GM19238 (cell line): ENCODE results near the gene TXNDC15.
A peak's percentile ranks its signal among the peaks of the same experiment; 100 is the strongest.
"Not testable (repeated sequence)": the region's sequence is repeated elsewhere in the genome, so short reads cannot be mapped to it uniquely, and the experiment has no call there.

ENCODE experiments used
- DNase-seq: peaks from one replicate; pipeline ENCODE4 v3.0.0; 2011; ENCODE audit warnings: low spot score; ENCODE audit not compliant: insufficient read length

The TXNDC15 gene

GRCh38 chr5:134878403-134878802, 4.2 kb downstream of the TXNDC15 start:
- no peak for DNase-seq

- no peak for DNase-seq
These were observed 5.3 kb downstream of the TXNDC15 start for GRCh38 chr5:134879456-134879855.

GRCh38 chr5:134880937-134881336, 6.8 kb downstream of the TXNDC15 start:
- DNase-seq = not testable (repeated sequence)

DNA sequence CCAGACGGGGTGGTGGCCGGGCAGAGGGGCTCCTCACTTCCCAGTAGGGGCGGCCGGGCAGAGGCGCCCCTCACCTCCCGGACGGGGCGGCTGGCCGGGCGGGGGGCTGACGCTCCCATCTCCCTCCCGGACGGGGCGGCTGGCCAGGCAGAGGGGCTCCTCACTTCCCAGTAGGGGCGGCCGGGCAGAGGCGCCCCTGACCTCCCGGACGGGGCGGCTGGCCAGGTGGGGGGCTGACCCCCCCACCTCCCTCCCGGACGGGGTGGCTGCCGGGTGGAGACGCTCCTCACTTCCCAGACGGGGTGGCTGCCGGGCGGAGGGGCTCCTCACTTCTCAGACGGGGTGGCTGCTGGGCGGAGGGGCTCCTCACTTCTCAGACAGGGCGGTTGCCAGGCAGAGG, 7.5 kb downstream of the TXNDC15 start:
- not testable (repeated sequence) for DNase-seq

DNA sequence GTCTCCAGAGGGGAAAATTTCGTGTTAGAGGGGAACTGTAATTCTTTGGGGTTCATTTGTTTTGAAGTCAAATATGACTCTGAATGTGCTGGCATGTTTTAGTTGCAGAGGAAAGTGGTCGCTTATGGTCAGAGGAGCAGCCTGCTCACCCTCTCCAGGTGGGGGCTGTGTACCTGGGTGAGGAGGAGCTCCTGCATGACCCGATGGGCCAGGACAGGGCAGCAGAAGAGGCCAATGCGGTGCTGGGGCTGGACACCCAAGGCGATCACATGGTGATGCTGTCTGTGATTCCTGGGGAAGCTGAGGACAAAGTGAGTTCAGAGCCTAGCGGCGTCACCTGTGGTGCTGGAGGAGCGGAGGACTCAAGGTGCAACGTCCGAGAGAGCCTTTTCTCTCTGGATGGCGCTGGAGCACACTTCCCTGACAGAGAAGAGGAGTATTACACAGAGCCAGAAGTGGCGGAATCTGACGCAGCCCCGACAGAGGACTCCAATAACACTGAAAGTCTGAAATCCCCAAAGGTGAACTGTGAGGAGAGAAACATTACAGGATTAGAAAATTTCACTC, 13.5 kb downstream of the TXNDC15 start:
- DNase-seq = no peak

GRCh38 chr5:134889335-134889734, 15.2 kb downstream of the TXNDC15 start:
- no peak for DNase-seq

DNA sequence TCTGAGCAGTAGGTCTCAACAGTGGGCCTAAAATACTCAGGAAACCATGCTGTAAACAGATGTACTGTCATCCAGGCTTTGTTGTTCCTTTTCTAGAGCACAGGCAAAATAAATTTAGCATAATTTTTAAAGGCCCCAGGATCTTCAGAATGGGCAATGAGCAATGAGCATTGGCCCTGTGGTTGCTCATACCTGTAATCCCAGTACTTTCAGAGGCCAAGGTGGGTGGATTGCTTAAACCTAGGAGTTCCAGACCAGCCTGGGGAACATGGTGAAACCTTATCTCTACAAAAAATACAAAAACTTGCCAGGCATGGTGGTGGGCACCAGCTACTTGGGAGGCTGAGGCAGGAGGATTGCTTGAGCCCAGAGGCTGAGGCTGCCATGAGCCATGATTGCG, 17.3 kb downstream of the TXNDC15 start:
- DNase-seq = no peak

DNA sequence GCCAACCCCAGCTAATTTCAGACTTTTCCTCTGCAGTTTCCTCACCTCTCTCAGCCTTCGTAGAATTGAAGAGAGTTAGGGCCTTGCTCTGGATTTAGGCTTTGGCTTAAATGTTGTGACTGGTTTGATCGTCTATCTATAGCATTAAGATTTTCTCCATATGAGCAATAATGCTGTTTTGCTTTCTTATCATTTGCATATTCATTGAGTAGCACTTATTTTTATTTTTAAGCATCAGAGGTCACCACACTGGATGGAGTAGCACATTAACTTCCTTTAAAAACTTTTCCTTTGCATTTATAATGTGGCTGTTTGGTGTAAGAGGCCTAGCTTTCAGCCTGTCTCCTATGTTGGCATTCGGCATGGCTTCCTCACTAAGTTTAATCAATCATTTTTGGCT, 18.1 kb downstream of the TXNDC15 start:
- no peak for DNase-seq

DNA sequence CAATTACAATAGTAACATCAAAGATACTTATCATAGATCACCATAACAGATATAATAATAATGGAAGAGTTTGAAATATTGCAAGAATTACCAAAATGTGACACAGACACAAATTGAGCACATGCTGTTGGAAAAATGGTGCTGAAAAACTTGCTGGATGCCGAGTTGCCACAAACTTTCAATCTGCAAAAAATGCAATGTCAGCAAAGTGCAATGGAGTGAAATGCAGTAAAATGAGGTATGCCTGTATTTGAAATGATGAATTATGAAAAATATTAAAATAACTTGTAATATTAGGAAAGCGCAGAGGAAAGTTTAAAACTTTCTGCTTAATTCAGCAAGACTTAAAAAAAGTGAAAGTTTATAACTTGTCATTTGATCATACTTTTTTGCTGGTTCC, 18.8 kb downstream of the TXNDC15 start:
- no peak for DNase-seq

DNA sequence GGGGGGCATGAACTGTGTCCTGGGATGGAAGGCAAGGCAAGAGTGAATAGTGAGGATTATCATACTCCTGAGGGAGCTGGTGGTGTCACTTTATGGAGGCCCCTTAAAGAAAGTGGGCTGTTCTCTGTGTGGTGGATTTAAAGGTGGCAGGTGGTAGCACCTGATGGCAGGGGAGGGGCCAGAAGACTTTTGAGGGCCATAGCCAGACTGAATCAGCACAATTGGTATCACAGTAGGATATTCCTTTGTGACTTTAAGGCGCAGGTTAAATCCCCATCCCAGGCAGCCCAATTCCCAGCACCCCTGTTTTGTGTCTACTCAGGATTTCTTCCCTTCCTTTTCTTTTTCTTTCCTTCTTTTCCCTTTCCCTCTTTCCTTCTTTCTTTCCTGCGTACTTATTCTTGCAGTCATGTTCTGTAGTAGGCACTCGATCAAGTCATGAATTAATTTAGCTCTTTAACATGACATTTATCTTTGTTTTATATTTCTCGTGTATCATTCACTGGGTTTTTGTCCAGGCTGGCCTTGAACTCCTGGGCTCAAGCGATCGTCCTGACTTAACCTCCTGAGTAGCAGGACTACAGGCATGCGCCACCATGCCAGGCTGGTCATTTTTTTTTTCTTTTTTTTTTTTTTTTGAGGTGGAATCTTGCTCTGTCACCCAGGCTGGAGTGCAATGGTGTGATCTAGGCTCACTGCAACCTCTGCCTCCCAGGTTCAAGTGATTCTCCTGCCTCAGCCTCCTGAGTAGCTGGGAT, 19.8 kb downstream of the TXNDC15 start:
- DNase-seq = no peak

DNA sequence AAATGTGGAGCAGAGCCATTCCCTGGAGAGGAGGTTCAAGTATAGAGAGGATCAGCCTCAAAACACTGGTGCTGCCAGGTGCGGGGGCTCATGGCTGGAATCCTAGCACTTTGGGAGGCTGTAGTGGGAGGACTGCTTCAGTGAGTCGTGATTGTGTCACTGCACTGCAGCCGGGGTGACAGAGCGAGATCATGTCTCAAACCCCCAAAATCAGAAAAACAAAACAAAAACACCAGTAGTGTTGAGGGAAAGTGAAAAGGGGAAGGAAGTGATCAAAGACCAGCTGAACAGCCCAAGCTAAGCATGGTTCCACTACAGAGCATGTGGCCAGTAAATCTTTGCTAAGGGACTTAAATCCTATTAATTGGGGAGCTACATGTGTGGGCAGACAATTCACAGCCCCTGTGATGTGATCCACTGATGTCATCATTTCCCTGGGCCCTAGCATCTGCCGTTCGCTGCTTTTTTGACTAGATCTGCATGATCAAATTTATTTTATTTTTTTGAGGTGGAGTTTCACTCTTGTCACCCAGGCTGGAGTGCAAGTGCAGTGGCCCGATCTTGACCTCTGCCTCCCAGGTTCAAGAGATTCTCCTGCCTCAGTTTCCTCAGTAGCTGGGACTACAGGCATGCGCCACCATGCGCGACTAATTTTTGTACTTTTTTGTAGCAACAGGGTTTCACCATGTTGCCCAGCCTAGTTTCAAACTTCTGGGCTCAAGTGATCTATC, 28.1 kb downstream of the TXNDC15 start:
- DNase-seq = peak; percentile 19

DNA sequence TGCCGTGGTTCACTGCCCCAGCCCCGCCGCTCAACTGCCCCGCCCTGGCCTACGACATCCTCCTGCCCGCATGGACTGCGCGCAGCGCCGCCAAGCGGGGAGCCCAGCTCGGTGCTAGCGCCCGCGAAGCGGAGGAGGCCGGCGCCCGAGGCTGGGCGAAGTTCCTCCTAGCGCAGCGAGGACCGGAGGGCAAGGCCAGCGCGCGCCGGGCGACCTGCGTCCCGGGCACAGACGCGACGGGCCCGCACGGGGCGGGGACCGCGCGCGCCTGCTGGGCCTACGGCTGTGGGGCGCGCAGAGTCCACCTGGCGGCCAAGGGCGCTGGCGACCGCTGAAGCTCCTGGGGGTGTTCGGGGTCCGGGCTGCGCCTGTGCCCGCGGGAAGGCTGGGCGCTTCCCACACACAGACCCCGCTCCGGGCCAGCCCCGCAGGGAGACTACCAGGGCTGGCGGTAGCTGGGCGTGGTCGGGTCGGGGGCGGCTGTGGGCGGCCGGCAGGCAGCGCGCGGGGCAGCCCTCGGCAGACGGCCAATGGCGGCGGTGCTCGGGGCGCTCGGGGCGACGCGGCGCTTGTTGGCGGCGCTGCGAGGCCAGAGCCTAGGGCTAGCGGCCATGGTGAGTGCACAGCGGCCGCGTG, 30.6 kb downstream of the TXNDC15 start, which contains the start of gene PCBD2:
Gene PCBD2 (plus strand): TSS at position 522 of the 636 bp plus-strand sequence. CDS start 9 bp downstream, at position 531.
- peak; percentile 84 for DNase-seq

- DNase-seq = peak; percentile 29
These were observed 31.2 kb downstream of the TXNDC15 start for GRCh38 chr5:134905246-134905996.

DNA sequence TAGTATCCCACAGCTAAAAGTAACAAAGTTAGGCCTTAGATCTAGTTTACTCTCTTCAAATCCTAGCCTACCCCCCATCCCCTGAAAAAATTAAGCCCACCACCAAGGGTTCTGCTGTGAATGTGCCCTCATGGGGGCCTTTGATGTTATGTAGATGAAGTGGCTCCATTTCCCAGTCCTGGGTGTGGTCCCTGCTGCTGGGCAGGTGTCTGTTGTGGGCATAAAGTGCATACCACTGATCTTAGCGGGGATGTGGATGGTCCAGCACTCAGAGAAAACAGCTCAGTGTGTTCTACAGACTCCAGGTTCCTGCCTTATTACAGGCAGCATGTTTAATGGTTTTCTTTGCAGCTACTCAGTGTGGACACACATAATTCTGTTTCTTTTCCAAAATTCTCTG, 32.6 kb downstream of the TXNDC15 start:
- no peak for DNase-seq

DNA sequence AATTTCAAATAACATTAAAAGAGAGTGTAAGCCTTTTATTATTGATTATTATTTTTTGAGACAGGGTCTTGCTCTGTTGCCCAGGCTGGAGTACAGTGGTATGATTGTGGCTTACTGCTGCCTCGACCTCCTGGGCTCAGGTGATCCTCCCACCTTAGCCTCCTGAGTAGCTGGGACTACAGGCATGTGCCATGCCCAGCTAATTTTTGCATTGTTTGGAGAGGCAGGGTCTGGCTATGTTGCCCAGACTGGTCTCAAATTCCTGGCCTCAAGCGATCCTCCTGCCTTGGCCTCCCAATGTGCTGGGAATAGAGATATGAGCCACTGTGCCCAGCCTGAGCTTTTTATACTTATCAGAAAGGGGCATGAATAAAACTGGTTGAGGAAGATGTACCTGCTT, 36.6 kb downstream of the TXNDC15 start:
- DNase-seq = not testable (repeated sequence)

GRCh38 chr5:134911285-134912206, 37.4 kb downstream of the TXNDC15 start:
- DNase-seq = no peak

- no peak for DNase-seq
These were observed 39.1 kb downstream of the TXNDC15 start for GRCh38 chr5:134913254-134913653.

GRCh38 chr5:134913795-134914194, 39.6 kb downstream of the TXNDC15 start:
- no peak for DNase-seq

GRCh38 chr5:134917070-134917815, 43.1 kb downstream of the TXNDC15 start:
- no peak for DNase-seq
